T-helper 2 cell (primary cell): ENCODE data around the gene PIN1.
"Not testable (repeated sequence)": the region's sequence is repeated elsewhere in the genome, so short reads cannot be mapped to it uniquely, and the experiment has no call there.

ENCODE experiments used
- DNase-seq, 5 experiments: peaks; one replicate each; pipeline versions ENCODE4 v3.0.0 to v3.0.0-alpha.2; 2012 to 2022

PIN1 gene

GRCh38 chr19:9818734-9819595 is 16.2 kb upstream of the PIN1 start, which contains the start of gene FBXL12:
TSS of gene FBXL12 (minus strand) at chr19:9819079. CDS start at chr19:9818813, 266 bp downstream.
- peak; percentile 99 to 100 (median 100) for DNase-seq

- no peak for DNase-seq
These were observed 15.6 kb upstream of the PIN1 start for GRCh38 chr19:9819596-9819909.

DNA sequence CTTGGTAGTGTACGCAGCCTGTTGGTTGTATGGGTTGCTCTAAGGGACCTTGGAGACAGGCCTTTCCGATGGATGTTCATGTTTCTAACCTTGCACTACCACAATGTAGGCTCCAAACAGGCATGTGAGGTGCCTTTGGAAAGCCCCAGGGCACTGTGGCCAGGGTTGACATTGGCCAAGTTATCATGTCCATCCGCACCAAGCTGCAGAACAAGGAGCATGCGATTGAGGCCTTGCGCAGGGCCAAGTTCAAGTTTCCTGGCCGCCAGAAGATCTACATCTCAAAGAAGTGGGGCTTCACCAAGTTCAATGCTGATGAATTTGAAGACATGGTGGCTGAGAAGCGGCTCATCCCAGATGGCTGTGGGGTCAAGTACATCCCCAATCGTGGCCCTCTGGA is 15.1 kb upstream of the PIN1 start:
- not testable (repeated sequence) for DNase-seq

- DNase-seq: no peak
These were observed 11.3 kb upstream of the PIN1 start for GRCh38 chr19:9823816-9824215.

GRCh38 chr19:9827289-9828238 is 7.6 kb upstream of the PIN1 start, which contains the start of gene UBL5:
TSS of gene UBL5 (plus strand) at chr19:9827918. CDS start at chr19:9828338, 420 bp downstream.
- peak; percentile 67 to 93 (median 84) for DNase-seq

- no peak for DNase-seq
These were observed 6.5 kb upstream of the PIN1 start for GRCh38 chr19:9828551-9829063.

- no peak for DNase-seq
These were observed 802 bp upstream of the PIN1 start for GRCh38 chr19:9834307-9834725.

DNA sequence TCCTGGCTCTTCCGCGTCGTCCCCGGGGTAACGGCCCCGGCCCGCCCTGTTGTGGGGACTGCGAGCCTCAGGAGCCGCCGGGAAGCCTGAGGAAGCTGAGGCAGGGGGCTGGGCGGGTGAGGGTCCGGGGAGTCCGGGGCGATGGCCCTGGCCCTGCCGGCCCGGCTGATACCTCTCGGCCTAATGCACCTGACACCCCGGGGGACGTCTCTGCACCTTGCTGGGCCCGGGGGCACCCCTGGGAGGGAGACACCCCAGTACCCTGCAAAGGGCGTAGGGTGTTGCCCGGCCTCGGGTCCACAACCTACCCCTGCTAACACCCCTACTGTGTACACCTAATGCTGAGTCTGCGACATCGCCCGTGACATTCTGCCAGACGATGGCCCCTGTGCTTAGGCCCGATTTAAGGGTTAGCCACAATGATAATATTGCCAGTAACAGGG is 410 bp downstream of the PIN1 start:
- DNase-seq: no peak

GRCh38 chr19:9836021-9836420 is 903 bp downstream of the PIN1 start:
- no peak for DNase-seq

GRCh38 chr19:9838324-9838723 is 3.2 kb downstream of the PIN1 start:
- DNase-seq: no peak

DNA sequence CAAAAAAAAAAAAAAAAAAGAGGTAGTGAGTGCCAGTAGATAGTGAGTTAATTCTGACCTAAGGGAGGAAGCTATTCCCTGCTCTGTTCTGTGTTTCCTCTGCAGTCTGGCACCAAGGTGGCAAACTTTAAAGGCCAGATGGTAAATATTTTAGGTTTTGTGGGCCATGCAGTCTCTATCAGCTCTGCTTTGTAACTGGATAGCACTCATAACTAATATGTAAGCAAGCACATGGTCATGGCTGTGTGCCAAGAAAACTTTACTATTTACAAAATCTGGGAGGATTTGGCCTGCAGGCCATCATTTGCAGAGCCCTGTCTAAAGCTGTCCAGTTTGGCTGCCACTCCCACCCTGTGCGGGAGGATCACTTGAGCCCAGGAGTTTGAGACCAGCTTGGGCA is 4.3 kb downstream of the PIN1 start:
- no peak for DNase-seq

DNA sequence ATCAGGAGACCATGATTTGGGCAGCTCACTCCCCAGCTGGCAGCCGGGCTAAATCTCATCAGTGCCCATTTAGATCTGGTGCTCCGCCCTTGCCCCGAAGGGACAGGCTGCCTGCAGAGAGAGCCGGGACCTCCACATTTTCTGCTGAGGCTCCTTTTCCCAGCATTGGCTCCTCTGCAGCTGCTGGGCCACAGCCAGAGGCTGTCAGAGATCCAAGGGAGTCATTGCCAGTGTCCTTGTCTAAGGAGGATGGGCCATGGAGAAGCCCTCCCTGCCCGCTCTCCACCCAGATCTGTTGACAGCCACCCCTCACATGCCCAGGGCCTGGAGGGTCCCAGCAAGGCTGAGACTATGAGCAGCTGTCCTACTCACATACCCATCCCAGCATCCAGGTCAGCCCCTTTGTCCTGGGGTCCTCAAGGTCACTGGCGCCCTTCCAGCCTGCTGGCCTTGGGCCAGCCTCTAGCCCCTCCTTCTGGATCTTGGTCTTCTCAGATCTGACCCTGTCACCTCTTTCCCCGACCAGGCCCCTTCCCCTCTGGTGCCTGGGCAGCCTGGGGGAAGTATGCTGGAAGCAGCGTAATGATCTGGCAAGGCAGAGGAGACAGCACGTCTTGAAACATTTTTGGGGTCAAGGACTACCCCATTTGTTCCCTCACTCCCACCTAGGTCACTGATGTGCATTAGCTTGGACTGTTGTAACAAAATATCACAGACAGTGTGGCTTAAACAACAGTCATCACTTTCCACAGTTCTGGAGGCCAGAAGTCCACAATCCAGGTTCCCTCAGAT is 7.9 kb downstream of the PIN1 start:
- DNase-seq: no peak

- DNase-seq: not testable (repeated sequence)
These were observed 8.6 kb downstream of the PIN1 start for GRCh38 chr19:9843626-9844273.

DNA sequence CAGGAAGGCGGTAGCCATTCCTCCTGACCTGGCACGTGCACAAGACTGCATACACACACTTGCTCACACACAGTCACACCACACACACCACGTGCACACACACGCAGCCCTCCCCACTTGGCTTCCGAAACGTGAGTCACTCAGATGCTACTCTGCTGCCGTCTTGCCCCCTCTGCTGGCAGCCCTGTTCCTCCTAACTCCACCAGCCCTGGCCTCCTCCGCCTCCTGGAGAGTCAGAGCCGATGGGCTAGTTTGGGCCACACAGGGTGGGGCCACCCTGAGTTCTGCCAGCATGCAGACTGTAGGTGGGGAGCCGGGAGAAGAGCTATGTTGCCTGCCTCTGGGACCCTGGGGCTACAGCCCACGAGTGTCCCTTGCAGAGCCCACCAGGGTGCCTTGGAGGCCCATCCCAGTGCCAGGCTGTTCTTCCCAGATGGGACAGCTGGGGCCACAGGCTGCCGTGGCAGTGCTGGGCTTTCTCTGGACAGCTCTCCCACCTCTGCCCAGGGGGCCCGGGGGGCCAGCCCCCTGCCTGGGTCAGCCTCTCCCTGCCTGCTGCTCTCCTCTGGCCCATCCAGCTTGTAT is 12.1 kb downstream of the PIN1 start:
- peak in 2 of 5 experiments; percentile 26 to 66 for DNase-seq

DNA sequence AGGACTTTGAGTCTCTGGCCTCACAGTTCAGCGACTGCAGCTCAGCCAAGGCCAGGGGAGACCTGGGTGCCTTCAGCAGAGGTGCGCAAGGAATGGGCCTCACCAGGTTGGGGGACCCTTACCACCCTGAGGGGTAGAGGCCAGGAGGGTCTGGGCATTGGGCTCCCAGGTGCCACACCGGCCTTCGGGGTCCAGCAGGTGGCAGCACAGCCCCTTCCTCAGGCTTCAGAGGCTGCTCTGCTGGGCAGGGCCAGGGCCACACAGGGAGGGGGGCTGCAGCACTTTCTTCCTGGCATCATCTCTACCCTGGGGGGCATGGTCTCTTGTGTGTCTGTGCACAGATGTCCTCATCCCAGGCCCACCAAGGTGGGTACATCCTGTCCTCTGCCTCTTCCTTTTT is 12.9 kb downstream of the PIN1 start:
- peak in 1 of 5 experiments; percentile 43 for DNase-seq

GRCh38 chr19:9848762-9849161 is 13.6 kb downstream of the PIN1 start:
- no peak for DNase-seq

- no peak for DNase-seq
These were observed 14.7 kb downstream of the PIN1 start for GRCh38 chr19:9849791-9850190.

GRCh38 chr19:9850235-9850959 is 15.3 kb downstream of the PIN1 start:
- DNase-seq: no peak

GRCh38 chr19:9854282-9854846 is 19.2 kb downstream of the PIN1 start:
- no peak for DNase-seq

GRCh38 chr19:9856609-9857008 is 21.5 kb downstream of the PIN1 start:
- no peak for DNase-seq
